ENCODE data around the gene STPG4. TPM values are rescaled to one million over a fixed set of nuclear protein-coding genes. Genes with fewer than 3 reads are reported as not detected.
"Not testable (repeated sequence)": the region's sequence is repeated elsewhere in the genome, so short reads cannot be mapped to it uniquely, and the experiment has no call there.

Gene STPG4
- total RNA-seq, 4 donors from 2014 or later = 1.7 to 5.8 TPM; not detected in 2

DNA sequence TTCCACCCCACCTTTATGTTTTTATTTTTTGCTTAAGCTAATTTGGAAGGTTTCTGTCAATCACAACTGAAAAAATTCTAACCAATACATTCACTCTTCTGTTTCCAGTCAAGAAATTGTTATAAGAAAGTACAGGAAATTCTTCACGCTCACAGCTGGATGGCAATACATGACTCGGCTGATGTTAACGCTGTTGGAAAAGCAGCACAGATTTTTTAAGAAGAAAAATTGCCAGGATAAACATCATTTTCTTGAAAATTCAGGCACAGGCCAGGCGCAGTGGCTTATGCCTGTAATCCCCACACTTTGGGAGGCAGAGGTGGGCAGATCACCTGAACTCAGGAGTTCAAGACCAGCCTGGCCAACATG, 46.1 kb downstream of the STPG4 start:
- Histone ChIP-seq H3K9me3 (no peaks in the 10 kb centered on the region), H3K27ac (no peak overlapping the region)
- DNase-seq = no peak

DNA sequence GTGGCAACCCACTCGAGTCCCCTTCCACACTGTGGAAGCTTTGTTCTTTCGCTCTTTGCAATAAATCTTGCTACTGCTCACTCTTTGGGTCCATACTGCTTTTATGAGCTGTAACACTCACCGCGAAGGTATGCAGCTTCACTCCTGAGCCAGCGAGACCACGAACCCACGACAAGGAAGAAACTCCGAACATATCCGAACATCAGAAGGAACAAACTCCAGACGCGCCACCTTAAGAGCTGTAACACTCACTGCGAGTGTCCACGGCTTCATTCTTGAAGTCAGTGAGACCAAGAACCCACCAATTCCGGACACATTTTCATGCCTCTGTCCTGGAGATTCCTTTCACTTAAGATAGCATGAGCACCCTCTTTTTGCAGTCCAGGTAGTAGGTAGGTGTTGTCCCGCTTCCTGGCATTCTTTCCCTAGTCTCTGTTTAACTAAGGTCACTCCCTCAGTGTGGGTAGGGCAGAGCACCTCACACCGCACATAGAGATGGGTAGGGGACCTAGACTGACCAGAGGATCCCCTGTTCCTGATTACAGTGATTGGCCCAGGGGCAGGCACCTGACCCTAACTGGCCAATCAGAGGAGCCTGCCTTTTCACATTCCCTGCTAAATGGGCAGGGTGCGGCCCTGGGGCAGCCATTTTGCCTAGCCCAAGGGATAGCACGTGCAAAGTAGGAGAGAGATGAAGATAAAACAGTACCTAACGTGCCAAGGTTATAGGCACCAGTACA, 46.7 kb downstream of the STPG4 start:
- H3K36me3 ChIP-seq, H3K9me3 ChIP-seq, H3K27ac ChIP-seq: not testable (repeated sequence)

More for the DNA sequence above, 46.1 kb downstream of the STPG4 start:
- no peaks in the 10 kb centered on the region for H3K4me1 ChIP-seq
- H3K36me3 ChIP-seq = no peaks in the 10 kb centered on the region
- TF ChIP-seq, protein P1, sequence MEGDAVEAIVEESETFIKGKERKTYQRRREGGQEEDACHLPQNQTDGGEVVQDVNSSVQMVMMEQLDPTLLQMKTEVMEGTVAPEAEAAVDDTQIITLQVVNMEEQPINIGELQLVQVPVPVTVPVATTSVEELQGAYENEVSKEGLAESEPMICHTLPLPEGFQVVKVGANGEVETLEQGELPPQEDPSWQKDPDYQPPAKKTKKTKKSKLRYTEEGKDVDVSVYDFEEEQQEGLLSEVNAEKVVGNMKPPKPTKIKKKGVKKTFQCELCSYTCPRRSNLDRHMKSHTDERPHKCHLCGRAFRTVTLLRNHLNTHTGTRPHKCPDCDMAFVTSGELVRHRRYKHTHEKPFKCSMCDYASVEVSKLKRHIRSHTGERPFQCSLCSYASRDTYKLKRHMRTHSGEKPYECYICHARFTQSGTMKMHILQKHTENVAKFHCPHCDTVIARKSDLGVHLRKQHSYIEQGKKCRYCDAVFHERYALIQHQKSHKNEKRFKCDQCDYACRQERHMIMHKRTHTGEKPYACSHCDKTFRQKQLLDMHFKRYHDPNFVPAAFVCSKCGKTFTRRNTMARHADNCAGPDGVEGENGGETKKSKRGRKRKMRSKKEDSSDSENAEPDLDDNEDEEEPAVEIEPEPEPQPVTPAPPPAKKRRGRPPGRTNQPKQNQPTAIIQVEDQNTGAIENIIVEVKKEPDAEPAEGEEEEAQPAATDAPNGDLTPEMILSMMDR (IDR thresholded peaks at IDR 0.05) = no peak
- no peak for TF ChIP-seq POLR2A (IDR thresholded peaks at IDR 0.05)
- H3K4me3 ChIP-seq = no peak overlapping the region
- no peaks in the 10 kb centered on the region for H3K27me3 ChIP-seq

DNA sequence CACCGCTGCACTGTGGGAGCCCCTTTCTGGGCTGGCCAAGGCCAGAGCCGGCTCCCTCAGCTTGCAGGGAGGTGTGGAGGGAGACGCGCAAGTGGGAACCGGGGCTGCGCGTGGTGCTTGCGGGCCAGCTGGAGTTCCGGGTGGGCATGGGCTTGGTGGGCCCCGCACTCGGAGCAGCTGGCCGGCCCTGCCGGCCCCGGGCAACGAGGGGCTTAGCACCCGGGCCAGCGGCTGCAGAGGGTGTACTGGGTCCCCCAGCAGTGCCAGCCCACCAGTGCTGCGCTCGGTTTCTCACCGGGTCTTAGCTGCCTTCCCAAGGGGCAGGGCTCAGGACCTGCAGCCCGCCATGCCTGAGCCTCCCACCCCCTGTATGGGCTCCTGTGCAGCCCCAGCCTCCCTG, 47.9 kb downstream of the STPG4 start:
- H3K36me3 ChIP-seq, DNase-seq, H3K9me3 ChIP-seq, H3K4me1 ChIP-seq, H3K27me3 ChIP-seq, H3K27ac ChIP-seq, H3K4me3 ChIP-seq: not testable (repeated sequence)

More for the DNA sequence above, 46.7 kb downstream of the STPG4 start:
- H3K27me3 ChIP-seq, H3K4me1 ChIP-seq, H3K4me3 ChIP-seq, DNase-seq: not testable (repeated sequence)

DNA sequence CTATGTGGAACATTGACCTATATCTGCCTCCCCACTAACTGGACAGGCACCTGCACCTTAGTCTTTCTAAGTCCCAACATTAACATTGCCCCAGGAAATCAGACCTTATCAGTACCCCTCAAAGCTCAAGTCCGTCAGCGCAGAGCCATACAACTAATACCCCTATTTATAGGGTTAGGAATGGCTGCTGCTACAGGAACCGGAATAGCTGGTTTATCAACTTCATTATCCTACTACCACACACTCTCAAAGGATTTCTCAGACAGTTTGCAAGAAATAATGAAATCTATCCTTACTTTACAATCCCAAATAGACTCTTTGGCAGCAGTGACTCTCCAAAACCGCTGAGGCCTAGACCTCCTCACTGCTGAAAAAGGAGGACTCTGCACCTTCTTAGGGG, 48.9 kb downstream of the STPG4 start:
- not testable (repeated sequence) for H3K4me1 ChIP-seq, H3K27ac ChIP-seq, H3K9me3 ChIP-seq, H3K36me3 ChIP-seq, H3K27me3 ChIP-seq, H3K4me3 ChIP-seq, DNase-seq

DNA sequence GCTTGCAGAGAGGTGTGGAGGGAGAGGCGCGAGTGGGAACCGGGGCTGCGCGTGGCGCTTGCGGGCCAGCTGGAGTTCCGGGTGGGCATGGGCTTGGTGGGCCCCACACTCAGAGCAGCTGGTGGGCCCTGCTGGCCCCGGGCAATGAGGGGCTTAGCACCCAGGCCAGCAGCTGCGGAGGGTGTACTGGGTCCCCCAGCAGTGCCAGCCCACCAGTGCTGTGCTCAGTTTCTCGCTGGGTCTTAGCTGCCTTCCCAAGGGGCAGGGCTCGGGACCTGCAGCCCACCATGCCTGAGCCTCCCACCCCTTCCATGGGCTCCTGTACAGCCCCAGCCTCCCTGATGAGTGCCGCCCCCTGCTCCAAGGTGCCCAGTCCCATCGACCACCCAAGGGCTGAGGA, 55.4 kb downstream of the STPG4 start:
- not testable (repeated sequence) for H3K27ac ChIP-seq, H3K27me3 ChIP-seq, H3K4me3 ChIP-seq, H3K9me3 ChIP-seq, H3K36me3 ChIP-seq, H3K4me1 ChIP-seq, DNase-seq

DNA sequence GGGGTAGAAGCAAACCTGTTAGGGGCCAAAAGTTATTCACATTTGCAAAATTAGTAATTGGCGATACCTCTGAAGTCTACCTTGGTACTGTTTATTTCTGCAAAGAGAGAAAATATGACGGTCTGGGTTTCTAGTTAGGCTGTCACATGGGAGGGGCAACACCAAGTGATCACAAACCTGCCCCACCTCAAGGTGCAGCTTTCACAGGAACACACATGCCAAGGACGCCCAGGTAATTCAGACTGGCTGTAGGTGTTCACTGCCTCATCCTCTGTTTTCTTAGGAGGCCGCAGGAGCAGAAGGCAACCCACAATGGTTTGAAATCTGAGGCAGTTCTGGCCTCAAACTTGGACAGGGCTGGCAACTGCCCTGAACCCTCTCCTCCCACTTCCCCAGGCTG, 56.2 kb downstream of the STPG4 start:
- no peak for TF ChIP-seq POLR2A (IDR thresholded peaks at IDR 0.05)
- TF ChIP-seq, protein P1 (IDR thresholded peaks at IDR 0.05) = no peak
- Histone ChIP-seq H3K36me3 (no peaks in the 10 kb centered on the region), H3K27me3 (no peaks in the 10 kb centered on the region), H3K27ac (no peak overlapping the region), H3K4me3 (no peak overlapping the region), H3K9me3 (no peaks in the 10 kb centered on the region), H3K4me1 (no peaks in the 10 kb centered on the region)
- DNase-seq = no peak

DNA sequence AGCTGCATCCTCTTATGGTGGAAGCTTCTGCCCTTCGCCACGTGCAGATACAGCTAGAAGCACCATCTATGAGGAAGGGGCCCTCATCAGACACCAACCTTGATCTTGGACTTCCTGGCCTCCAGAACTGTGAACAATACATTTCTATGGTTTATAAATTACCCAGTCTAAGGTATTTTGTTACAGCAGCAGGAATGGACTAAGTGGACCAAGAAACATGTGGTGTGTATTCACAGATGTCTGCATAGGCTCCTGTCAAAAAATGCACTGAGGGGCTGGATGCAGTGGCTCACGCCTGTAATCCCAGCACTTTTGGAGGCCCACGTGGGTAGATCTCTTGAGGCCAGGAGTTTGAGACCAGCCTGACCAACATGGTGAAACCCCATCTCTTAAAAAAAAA, 57.5 kb downstream of the STPG4 start:
- no peaks in the 10 kb centered on the region for H3K27me3 ChIP-seq
- H3K4me1 ChIP-seq = no peaks in the 10 kb centered on the region
- no peak overlapping the region for H3K4me3 ChIP-seq
- no peak overlapping the region for H3K27ac ChIP-seq
- no peak for TF ChIP-seq POLR2A (IDR thresholded peaks at IDR 0.05)
- TF ChIP-seq, protein P1 (IDR thresholded peaks at IDR 0.05) = no peak
- no peak for DNase-seq
- no peaks in the 10 kb centered on the region for H3K36me3 ChIP-seq
- H3K9me3 ChIP-seq = no peaks in the 10 kb centered on the region

DNA sequence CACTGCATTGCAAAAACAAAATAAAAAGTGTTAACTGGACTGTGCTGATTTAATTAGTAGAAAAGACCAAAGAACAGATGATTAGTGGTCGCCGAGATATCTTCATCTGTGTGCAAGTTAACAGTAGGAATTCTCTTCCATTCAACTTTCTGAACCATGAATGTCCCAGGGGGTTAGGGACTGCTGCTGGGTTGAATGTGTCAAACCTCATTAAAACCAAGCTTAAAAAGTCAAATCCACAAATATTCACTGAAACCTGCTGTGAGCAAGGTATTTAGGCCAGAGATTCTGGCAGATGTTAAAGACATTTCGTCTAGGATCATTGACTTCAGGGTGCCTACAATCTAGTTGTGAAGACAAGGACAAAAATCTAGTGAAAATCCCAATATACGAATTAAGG, 58.7 kb downstream of the STPG4 start:
- H3K4me1 ChIP-seq = no peaks in the 10 kb centered on the region
- no peaks in the 10 kb centered on the region for H3K36me3 ChIP-seq
- no peak for DNase-seq
- no peaks in the 10 kb centered on the region for H3K9me3 ChIP-seq
- H3K4me3 ChIP-seq = no peak overlapping the region
- H3K27me3 ChIP-seq = no peaks in the 10 kb centered on the region
- no peak overlapping the region for H3K27ac ChIP-seq
- TF ChIP-seq POLR2A (IDR thresholded peaks at IDR 0.05) = no peak
- TF ChIP-seq, protein P1 (IDR thresholded peaks at IDR 0.05) = no peak

Measured in Peyer's patch (tissue), 4 donors.